Smooth muscle cell (in vitro differentiated cells): ENCODE data around the gene COX4I2. TPM values are rescaled to one million over a fixed set of nuclear protein-coding genes. Genes with fewer than 3 reads are reported as not detected.
A peak's percentile ranks its signal among the peaks of the same experiment; 100 is the strongest.

Experiments used
- DNase-seq: peaks from one replicate; lab custom pipeline; 2025; ENCODE audit not compliant: unreplicated experiment; lab: John Stamatoyannopoulos, UW
- H2AFZ ChIP-seq: fragments of 200-600 bp; sonication (generic); 2 replicates; pipeline ENCODE4 v1.6.0; 2016; ENCODE audit warnings: antibody characterized with exemption, low read depth, mild to moderate bottlenecking
- H3F3A ChIP-seq: fragments of 200-600 bp; sonication (generic); 2 replicates; pipeline ENCODE4 v1.6.0; 2017; ENCODE audit warnings: antibody characterized with exemption, low read depth
- H3K27ac ChIP-seq: fragments of 200-600 bp; sonication (generic); 2 replicates; pipeline ENCODE4 v1.5.1; 2016; ENCODE audit warnings: low read depth, mild to moderate bottlenecking
- H3K27me3 ChIP-seq: fragments of 200-600 bp; sonication (generic); 2 replicates; pipeline ENCODE4 v1.6.1; 2016; ENCODE audit warnings: low read depth, mild to moderate bottlenecking
- H3K36me3 ChIP-seq: fragments of 200-600 bp; sonication (generic); 2 replicates; pipeline ENCODE4 v1.5.1; 2016; ENCODE audit warnings: low read depth
- H3K4me1 ChIP-seq: fragments of 200-600 bp; sonication (generic); 2 replicates; pipeline ENCODE4 v1.5.1; 2016; ENCODE audit warnings: low read depth
- H3K4me2 ChIP-seq: fragments of 200-600 bp; sonication (generic); 2 replicates; pipeline ENCODE4 v1.6.0; 2016; ENCODE audit warnings: mild to moderate bottlenecking
- H3K4me3 ChIP-seq: fragments of 200-600 bp; sonication (generic); 2 replicates; pipeline ENCODE4 v1.5.1; 2016; ENCODE audit warnings: mild to moderate bottlenecking
- H3K79me2 ChIP-seq: fragments of 200-600 bp; sonication (generic); 2 replicates; pipeline ENCODE4 v1.6.0; 2016; ENCODE audit warnings: low read depth, mild to moderate bottlenecking
- H3K9ac ChIP-seq: fragments of 200-600 bp; sonication (generic); 2 replicates; pipeline ENCODE4 v1.6.0; 2016; ENCODE audit warnings: low read depth
- H3K9me3 ChIP-seq: fragments of 200-600 bp; sonication (generic); replicated peaks from 2 replicates; pipeline ENCODE4 v1.5.1; 2016; ENCODE audit warnings: low read depth
- H4K20me1 ChIP-seq: fragments of 200-600 bp; sonication (generic); 2 replicates; pipeline ENCODE4 v1.6.0; 2016; ENCODE audit warnings: low read depth
- CTCF ChIP-seq: fragments of 200-600 bp; sonication (generic); IDR thresholded peaks from 2 replicates; pipeline ENCODE4 v1.5.1; 2017; ENCODE audit warnings: borderline replicate concordance, mild to moderate bottlenecking, antibody characterized with exemption; ENCODE audit not compliant: insufficient read depth, poor library complexity, severe bottlenecking
- WGBS: methylation state at CpG from one replicate; pipeline ENCODE4 v1.1.7; 2016; ENCODE audit warnings: low lambda C conversion rate; 5-methylcytosine and 5-hydroxymethylcytosine counted together
- polyA plus RNA-seq: library from polyadenylated mRNA; unstranded; fragments of >200 nt; fragmentation: Nextera tagmentation; extraction: Ambion mirVana; gene quantifications from 2 replicates; pipeline ENCODE4 v1.2.1, GENCODE V29; 2016
- total RNA-seq: library from RNA; depleted of rRNA; stranded (reverse); fragments of >200 nt; gene quantifications from 2 replicates; pipeline ENCODE4 v1.2.3, GENCODE V29; 2014

The COX4I2 gene
- total and polyA plus RNA-seq, 2 experiments from 2014 or later = 0.80 TPM; not detected in 1

- Histone ChIP-seq H3K9me3 (no peaks in the 10 kb centered on the region), H3K27ac (no peak overlapping the region), H3K4me3 (no peak overlapping the region), H3K27me3 (no peaks in the 10 kb centered on the region), H3K36me3 (no peaks in the 10 kb centered on the region), H3F3A (no peaks in the 10 kb centered on the region), H3K79me2 (no peaks in the 10 kb centered on the region), H3K9ac (no peak overlapping the region), H3K4me1 (peaks cover 7% of the 10 kb centered on the region), H3K4me2 (peak overlapping the region; percentile 22), H4K20me1 (no peaks in the 10 kb centered on the region), H2AFZ (peak overlapping the region; percentile 43)
- DNase-seq = no peak
- 34% methylated on average over 4 of the region's 4 CpGs for WGBS
- TF ChIP-seq CTCF = no peak
Observed at GRCh38 chr20:31638317-31638716, 605 bp downstream of the COX4I2 start.

- H3K4me3 ChIP-seq = no peak overlapping the region
- 96% methylated on average over 4 of the region's 4 CpGs for WGBS
- no peaks in the 10 kb centered on the region for H3K27me3 ChIP-seq
Observed at GRCh38 chr20:31638816-31639215, 1.1 kb downstream of the COX4I2 start.

GRCh38 chr20:31640259-31640658 is 2.5 kb downstream of the COX4I2 start:
- Histone ChIP-seq H3K27me3 (no peaks in the 10 kb centered on the region), H3K4me1 (peaks cover 7% of the 10 kb centered on the region), H3K27ac (no peak overlapping the region), H4K20me1 (no peaks in the 10 kb centered on the region), H3K9me3 (no peaks in the 10 kb centered on the region), H3K9ac (no peak overlapping the region), H3K4me3 (no peak overlapping the region), H3K79me2 (no peaks in the 10 kb centered on the region), H3K4me2 (no peak overlapping the region), H2AFZ (no peak overlapping the region), H3F3A (no peaks in the 10 kb centered on the region), H3K36me3 (no peaks in the 10 kb centered on the region)
- TF ChIP-seq CTCF = no peak
- WGBS = 69% methylated on average over 3 of the region's 3 CpGs
- no peak for DNase-seq

More at GRCh38 chr20:31638816-31639215, 1.1 kb downstream of the COX4I2 start:
- no peaks in the 10 kb centered on the region for H4K20me1 ChIP-seq
- H3K79me2 ChIP-seq = no peaks in the 10 kb centered on the region
- H3F3A ChIP-seq = no peaks in the 10 kb centered on the region
- H3K4me2 ChIP-seq = no peak overlapping the region
- H3K9ac ChIP-seq = no peak overlapping the region
- H3K4me1 ChIP-seq = peaks cover 7% of the 10 kb centered on the region
- peak overlapping the region; percentile 43 for H2AFZ ChIP-seq
- H3K9me3 ChIP-seq = no peaks in the 10 kb centered on the region
- TF ChIP-seq CTCF = no peak
- no peaks in the 10 kb centered on the region for H3K36me3 ChIP-seq
- DNase-seq = no peak
- H3K27ac ChIP-seq = no peak overlapping the region

- no peak overlapping the region for H3K4me2 ChIP-seq
- no peak overlapping the region for H3K4me3 ChIP-seq
- no peak overlapping the region for H3K9ac ChIP-seq
- H4K20me1 ChIP-seq = no peaks in the 10 kb centered on the region
- DNase-seq = no peak
- H3K9me3 ChIP-seq = no peaks in the 10 kb centered on the region
- H3K27ac ChIP-seq = no peak overlapping the region
- H3K4me1 ChIP-seq = peaks cover 7% of the 10 kb centered on the region
- no peaks in the 10 kb centered on the region for H3K79me2 ChIP-seq
- TF ChIP-seq CTCF = no peak
- H3K36me3 ChIP-seq = no peaks in the 10 kb centered on the region
- no peaks in the 10 kb centered on the region for H3F3A ChIP-seq
- H2AFZ ChIP-seq = no peak overlapping the region
- WGBS = 90% methylated on average over 6 of the region's 6 CpGs
- no peaks in the 10 kb centered on the region for H3K27me3 ChIP-seq
Observed at GRCh38 chr20:31641391-31641790, 3.7 kb downstream of the COX4I2 start.
